ENCODE results near the gene WIPI1.

GRCh38 chr17:68400404-68400735 lies 56.9 kb downstream of the WIPI1 start:
- TF ChIP-seq POLR2A (IDR thresholded peaks at IDR 0.05) (no peak), CTCF (IDR thresholded peaks at IDR 0.05) (no peak), POLR2AphosphoS5 (IDR thresholded peaks at IDR 0.05) (no peak), EP300 (IDR thresholded peaks at IDR 0.05) (no peak)

All from gastroesophageal sphincter (tissue), 3 donors.